ENCODE data around the gene SLC9C2. TPM values are rescaled to one million over a fixed set of nuclear protein-coding genes. Genes with fewer than 3 reads are reported as not detected.

Gene SLC9C2
- polyA plus RNA-seq, 3 donors: not detected

DNA sequence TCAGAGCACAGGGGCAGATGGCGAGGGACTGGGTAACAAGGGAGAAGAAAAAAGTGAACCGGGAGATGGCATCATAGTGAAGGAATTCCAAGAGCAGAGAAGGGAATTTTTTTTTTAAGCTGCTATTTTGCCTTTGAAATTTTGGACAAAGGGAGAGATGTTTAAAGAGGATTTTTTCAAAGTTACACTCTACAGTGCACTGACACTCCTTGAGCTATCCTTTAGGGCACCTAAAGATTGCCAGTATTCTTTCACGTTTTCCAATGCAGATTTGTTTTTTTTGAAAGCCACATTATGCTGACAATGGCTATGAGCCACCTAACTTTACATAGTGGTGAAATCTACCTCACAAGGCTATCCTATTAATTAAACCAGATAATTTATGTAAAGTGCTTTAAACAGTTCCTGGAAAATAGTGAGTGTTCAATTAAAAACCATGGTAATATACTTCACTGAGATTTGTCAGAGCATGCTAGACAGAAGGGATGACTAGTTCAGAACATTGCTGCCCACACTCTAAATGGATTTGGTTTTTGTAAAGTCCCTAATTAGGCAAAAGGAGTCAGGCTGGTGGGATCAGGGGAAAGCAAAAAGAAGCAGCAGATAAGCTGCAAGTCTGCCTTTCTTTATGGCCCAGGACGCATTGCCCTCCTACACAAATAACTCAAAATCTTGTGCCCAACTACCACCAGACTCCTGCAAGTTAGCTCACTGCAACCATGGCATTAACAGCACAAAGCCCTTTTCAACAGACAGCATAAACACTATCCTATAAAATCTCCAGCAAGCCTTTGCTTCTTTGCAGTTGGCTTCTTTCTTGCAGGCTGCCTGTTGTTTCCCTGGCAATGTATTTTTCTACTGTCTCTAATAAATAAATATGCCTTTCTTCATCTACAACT, 71.8 kb downstream of the SLC9C2 start:
- Histone ChIP-seq H3K4me1 (ENCODE audit: control insufficient read depth in 1 of 2, insufficient read depth in 2 of 2, low read length in 2 of 2) (no peaks in the 10 kb centered on the region), H3K36me3 (replicated peaks in 1 of 2; ENCODE audit: control insufficient read depth in 1 of 2, insufficient read depth in 2 of 2, low read length in 2 of 2) (no peaks in the 10 kb centered on the region), H3K9me3 (replicated peaks in 1 of 2; ENCODE audit: control insufficient read depth in 1 of 2, insufficient read depth in 1 of 2, low read length in 2 of 2) (no peaks in the 10 kb centered on the region), H3K79me2 (ENCODE audit: insufficient read depth, low read length) (no peaks in the 10 kb centered on the region), H3K27ac (ENCODE audit: low read depth in 1 of 2, low read length in 2 of 2) (no peak overlapping the region), H3K4me2 (replicated peaks; ENCODE audit: extremely low read depth, low read length, poor library complexity, severe bottlenecking) (no peak overlapping the region), H4K20me1 (ENCODE audit: insufficient read depth, low read length) (no peaks in the 10 kb centered on the region), H3K27me3 (ENCODE audit: control insufficient read depth in 2 of 2, insufficient read depth in 2 of 2, low read length in 2 of 2) (no peaks in the 10 kb centered on the region), H3K9ac (ENCODE audit: insufficient read depth, low read length, poor library complexity, severe bottlenecking) (no peak overlapping the region), H2AFZ (ENCODE audit: insufficient read depth, low read depth, low read length, poor library complexity, severe bottlenecking) (no peak overlapping the region), H3K4me3 (replicated peaks in 1 of 3; ENCODE audit: low read depth in 2 of 3, low read length in 3 of 3) (no peak overlapping the region)
- Mint-ChIP-seq H3K4me1 (peaks cover 2% of the 10 kb centered on the region), H3K9me3 (peaks cover 0 to 3% (median 0%) of the 10 kb centered on the region in 7 donors), H3K4me3 (no peak overlapping the region), H3K36me3 (no peaks in the 10 kb centered on the region), H3K27ac (no peak overlapping the region), H3K27me3 (ENCODE audit: low read depth in 3 of 3) (peaks cover 0 to 2% (median 2%) of the 10 kb centered on the region in 3 donors)
- TF ChIP-seq, protein P1, sequence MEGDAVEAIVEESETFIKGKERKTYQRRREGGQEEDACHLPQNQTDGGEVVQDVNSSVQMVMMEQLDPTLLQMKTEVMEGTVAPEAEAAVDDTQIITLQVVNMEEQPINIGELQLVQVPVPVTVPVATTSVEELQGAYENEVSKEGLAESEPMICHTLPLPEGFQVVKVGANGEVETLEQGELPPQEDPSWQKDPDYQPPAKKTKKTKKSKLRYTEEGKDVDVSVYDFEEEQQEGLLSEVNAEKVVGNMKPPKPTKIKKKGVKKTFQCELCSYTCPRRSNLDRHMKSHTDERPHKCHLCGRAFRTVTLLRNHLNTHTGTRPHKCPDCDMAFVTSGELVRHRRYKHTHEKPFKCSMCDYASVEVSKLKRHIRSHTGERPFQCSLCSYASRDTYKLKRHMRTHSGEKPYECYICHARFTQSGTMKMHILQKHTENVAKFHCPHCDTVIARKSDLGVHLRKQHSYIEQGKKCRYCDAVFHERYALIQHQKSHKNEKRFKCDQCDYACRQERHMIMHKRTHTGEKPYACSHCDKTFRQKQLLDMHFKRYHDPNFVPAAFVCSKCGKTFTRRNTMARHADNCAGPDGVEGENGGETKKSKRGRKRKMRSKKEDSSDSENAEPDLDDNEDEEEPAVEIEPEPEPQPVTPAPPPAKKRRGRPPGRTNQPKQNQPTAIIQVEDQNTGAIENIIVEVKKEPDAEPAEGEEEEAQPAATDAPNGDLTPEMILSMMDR (IDR thresholded peaks at IDR 0.05): no peak
- 90% methylated on average over 2 of the region's 4 CpGs for WGBS (ENCODE audit: insufficient coverage)
- intact Hi-C loops (cut with micrococcal nuclease): no loop called here
- no peak for DNase-seq

DNA sequence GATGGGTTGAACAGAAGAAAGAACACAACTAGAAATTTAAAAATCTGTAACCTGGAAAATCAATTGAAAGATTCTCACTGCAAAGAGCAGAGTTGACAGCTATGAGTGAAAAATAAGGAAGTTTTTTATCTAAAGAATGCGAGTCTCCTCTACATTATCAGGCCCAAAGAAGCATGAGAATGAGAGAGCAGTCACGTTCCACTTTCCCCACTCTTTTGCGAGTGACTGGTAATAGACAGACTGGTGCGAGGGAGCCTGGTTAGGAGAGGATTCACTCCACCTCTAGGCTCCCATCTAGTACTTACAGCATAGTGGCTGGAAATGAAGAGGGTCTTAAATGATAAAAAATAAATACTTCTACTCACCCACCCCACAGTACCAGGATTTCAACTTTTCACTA, 73.8 kb downstream of the SLC9C2 start:
- no peak for DNase-seq
- Histone ChIP-seq H3K4me2 (replicated peaks; ENCODE audit: extremely low read depth, low read length, poor library complexity, severe bottlenecking) (no peak overlapping the region), H3K79me2 (ENCODE audit: insufficient read depth, low read length) (no peaks in the 10 kb centered on the region), H3K4me1 (ENCODE audit: control insufficient read depth in 1 of 2, insufficient read depth in 2 of 2, low read length in 2 of 2) (no peaks in the 10 kb centered on the region), H3K27me3 (ENCODE audit: control insufficient read depth in 2 of 2, insufficient read depth in 2 of 2, low read length in 2 of 2) (no peaks in the 10 kb centered on the region), H3K9ac (ENCODE audit: insufficient read depth, low read length, poor library complexity, severe bottlenecking) (no peak overlapping the region), H4K20me1 (ENCODE audit: insufficient read depth, low read length) (no peaks in the 10 kb centered on the region), H3K9me3 (replicated peaks in 1 of 2; ENCODE audit: control insufficient read depth in 1 of 2, insufficient read depth in 1 of 2, low read length in 2 of 2) (no peaks in the 10 kb centered on the region), H3K4me3 (replicated peaks in 1 of 3; ENCODE audit: low read depth in 2 of 3, low read length in 3 of 3) (no peak overlapping the region), H3K36me3 (replicated peaks in 1 of 2; ENCODE audit: control insufficient read depth in 1 of 2, insufficient read depth in 2 of 2, low read length in 2 of 2) (no peaks in the 10 kb centered on the region), H2AFZ (ENCODE audit: insufficient read depth, low read depth, low read length, poor library complexity, severe bottlenecking) (peak overlapping the region; percentile 14), H3K27ac (ENCODE audit: low read depth in 1 of 2, low read length in 2 of 2) (no peak overlapping the region)
- TF ChIP-seq, protein P1 (IDR thresholded peaks at IDR 0.05): no peak
- Mint-ChIP-seq H3K4me1 (peaks cover 2% of the 10 kb centered on the region), H3K36me3 (no peaks in the 10 kb centered on the region), H3K4me3 (no peak overlapping the region), H3K27me3 (ENCODE audit: low read depth in 3 of 3) (peaks cover 0 to 2% (median 2%) of the 10 kb centered on the region in 3 donors), H3K9me3 (peaks cover 0 to 3% (median 0%) of the 10 kb centered on the region in 7 donors), H3K27ac (no peak overlapping the region)
- intact Hi-C loops (cut with micrococcal nuclease): no loop called here
- no CpG with 5 or more reads among the region's 4 CpGs for WGBS (ENCODE audit: insufficient coverage)
